Kidney tubule cell (primary cell): ENCODE measurements around the gene BRD1.
"Not testable (repeated sequence)": the region's sequence is repeated elsewhere in the genome, so short reads cannot be mapped to it uniquely, and the experiment has no call there.

Experiments used
- DNase-seq: peaks from one replicate; pipeline ENCODE4 v3.0.0-alpha.2; 2018; ENCODE audit warnings: low spot score

BRD1 gene

DNA sequence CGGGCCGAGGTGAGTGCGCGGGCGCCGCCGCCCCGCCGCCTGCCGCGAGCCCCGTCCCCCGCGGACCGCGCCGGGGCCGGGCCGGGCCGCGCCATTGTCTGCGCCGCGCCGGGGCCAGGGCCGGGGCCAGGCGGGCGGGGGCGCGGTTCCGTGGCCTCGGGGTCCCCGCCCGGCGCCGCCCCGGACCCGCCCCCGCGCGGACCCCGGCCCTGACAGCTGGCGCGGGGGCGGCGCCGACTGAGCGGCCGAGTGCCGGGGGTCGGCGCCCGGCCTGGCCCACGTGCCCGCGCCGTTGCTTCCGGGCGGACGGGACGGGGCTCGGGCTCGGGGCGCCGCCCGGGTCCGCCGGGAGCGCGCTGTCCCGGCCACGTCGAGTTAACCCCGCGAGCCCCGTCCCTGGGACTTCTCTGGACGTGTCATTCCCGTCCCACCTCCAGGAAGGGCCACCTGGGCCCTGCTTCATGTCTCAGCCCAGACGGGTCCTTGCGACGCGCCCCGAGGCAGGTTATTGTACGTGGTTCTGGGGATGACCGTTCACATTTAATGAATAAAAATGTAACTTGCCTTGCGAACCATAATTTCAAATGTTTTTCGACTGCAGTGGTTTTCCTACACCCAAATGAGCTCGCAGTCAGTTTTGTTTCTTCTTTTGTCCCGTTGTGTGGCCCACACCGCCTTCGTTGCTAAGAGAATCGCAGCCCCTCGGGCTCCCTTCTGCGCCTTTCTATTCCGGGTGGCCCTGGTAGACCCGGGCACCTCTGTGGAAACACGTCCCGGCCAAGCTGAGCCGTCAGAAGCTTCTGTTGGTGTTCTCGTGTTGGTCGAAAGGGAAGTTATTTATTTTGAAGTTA is 26.5 kb upstream of the BRD1 start:
- DNase-seq: peak; percentile 46

DNA sequence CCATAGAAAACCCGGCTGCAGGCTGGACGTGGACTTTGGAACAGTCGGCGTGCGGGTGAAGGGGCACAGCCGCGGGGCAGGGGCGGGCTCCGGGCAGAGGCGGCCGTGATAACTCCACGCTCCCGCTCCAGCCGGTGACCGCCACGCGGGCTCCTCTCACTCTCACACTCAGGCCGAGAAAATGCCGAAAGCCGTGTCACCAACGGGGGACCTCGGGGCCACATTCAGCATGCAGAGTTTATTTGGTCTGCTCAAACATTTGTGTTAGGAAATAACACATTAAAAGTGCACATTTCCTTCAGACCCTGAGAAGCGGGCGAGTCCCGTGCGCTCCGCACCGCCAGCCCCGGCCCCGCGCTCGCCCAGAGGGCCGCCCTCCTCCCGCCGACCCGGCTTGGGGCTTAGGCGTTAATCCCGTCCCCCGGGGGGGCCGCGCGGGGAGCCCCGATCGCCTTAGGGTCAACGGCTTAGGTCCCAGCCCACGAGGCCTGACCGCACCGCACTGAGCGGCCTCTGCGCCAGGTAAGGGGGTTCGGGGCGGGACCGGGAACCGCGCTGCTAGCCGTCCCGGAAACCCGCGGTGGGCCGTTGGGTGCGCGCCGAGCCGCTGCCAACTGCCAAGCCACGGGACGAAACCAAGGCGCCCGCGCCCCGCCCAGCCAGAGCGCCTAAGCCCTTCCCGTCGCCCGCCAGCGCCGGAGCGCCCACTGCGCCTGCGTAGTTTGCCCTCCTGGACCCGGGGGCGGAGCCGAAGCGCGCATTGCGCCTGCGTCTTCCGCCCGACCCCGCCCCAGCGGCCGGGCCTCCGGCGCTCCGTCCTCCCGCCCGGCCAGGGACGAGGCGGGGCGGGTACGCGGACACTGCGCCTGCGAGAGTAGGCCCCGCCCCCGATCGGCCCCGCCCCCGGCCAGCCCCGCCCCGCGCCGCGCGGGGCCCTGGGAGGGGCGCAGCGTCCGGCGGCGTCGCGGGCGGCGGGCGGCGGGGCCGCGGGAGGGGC is 25.5 kb upstream of the BRD1 start, which contains the start of gene ZBED4:
Gene ZBED4, plus strand, starts transcription at position 947 of the 997 bp plus-strand sequence. CDS start 29,819 bp downstream, outside the sequence.
- peak; percentile 97 for DNase-seq

DNA sequence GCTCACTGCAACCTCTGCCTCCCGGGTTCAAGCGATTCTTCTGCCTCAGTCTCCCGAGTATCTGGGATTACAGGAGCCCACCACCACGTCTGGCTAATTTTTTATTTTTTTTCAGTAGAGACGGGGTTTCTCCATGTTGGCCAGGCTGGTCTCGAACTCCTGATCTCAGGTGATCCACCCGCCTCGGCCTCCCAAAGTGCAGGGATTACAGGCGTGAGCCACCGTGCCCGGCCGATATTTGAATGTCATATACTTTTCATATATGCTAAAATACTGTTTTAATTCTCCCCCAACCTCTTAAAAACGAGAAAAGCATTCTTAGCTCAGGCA is 24.9 kb upstream of the BRD1 start:
- not testable (repeated sequence) for DNase-seq

DNA sequence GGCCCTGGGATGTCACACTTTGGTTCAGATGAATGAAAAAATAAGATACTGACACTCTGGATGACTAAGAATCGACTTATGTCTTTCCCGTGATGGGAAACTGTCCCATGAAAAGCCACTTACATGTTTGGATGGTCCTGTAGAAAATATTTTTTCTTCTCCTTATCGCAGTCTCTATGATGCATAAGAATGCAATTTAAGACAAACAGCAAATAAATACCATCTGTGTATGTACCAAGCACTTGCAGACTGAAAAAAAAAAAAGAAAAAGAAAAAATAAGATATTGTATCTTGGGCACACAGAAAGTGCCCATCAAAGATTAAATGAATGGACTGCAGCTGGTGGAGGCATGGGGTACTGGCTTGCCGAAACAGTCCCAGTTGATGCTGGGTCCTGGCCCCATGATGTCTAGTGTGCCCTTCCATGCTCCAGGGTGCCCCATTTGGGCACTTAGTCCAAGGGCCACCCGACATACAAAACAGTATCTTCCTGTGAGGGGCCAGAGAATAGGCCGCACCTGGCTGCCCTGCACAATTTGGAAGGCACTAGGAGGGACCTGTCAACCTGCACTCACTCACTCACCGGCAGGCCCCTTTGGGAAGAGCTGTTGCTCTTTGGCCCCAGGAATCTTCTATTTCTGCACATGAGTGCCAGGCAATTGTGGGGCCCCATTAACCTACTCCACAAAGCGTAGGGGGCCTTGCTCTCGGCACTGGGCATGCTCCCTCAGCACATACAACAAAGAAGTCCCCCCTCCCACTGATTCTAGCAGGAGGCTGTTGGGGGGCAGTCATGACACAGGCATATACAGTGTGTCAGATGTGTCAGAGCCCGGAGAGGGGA is 23.5 kb upstream of the BRD1 start:
- no peak for DNase-seq

DNA sequence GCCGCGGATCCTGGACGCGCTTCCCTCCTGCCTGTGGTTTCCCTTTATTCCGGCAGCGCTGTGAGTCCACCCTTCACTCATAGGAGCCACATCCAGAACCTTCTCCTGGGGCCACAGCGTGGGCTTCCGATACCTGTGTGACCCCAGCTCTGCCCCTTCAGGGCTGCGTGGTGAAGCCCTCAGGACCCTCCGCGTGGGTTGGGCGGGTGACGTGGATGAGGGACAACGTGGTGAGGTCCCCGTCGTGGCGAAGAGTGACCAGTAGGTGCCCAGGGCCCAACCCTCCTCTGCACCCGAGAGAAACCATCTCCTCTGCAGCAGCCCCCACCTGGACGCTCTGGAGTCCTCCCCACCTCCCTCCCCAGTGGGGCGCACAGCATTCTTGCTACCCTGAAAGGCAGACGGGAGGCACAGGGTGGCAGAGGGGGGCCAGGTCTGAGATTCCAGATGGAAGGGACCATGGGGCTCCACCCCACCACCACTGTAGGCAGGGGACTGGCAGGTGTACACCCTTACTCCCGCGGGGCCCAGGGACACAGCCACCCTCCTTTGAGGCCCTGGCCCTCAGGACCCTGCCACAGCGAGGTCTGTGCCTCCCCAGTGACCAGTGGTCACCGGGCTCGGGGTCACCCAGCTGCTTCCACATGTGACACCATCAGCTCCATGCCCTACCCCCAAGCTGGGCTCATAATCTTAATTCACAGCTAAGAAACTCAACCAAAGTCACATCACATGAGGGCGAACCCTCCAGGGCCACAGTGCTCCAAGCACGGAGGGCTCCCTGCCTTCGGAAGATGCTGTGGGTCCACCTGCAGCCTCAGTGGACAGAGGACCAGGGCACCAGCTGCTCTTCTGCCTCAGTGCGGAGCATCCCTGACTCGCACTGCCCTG is 22.6 kb upstream of the BRD1 start:
- no peak for DNase-seq

DNA sequence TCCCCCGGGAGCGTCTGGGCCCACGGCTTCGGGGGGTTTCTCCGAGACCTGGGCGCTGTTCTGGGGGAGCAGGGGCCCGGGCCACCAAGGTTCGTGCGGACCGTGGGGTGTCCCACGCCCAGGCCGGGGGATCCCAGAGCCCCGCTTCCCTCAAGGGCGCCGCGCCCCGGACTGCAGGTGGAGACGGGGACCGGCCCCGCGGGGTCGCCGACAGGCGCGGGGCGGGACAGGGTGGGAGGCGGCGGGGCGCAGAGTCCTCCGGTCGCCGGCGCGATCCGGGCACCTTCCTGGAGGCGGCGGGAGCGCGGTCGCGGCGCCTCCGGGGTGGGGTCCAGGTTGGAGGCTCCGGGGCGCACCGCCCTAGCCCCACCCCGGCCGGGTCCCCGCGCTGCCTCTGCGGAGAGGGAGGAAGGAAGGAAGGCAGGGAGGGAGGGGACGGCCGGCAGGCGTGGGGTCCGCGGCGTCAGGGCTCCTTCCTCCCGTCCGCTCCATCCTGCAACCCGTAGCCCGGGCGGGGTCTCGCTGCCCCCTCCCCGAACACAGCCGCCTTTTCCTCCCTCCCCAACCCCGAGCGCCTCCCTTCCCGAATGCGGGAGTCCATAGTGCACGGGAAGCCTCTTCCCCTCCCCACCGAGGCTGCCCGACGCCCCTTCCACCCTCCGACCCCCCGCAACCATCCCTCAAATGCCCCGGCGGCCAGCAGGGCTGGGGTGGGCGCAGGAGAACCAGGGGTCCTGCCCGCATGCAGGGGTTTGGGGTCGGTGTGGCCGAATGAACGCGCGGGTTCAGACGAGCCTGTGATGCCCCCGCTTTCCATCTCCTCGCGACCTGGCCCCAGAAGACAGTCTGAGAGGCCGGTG is 21.7 kb upstream of the BRD1 start:
- DNase-seq: no peak

DNA sequence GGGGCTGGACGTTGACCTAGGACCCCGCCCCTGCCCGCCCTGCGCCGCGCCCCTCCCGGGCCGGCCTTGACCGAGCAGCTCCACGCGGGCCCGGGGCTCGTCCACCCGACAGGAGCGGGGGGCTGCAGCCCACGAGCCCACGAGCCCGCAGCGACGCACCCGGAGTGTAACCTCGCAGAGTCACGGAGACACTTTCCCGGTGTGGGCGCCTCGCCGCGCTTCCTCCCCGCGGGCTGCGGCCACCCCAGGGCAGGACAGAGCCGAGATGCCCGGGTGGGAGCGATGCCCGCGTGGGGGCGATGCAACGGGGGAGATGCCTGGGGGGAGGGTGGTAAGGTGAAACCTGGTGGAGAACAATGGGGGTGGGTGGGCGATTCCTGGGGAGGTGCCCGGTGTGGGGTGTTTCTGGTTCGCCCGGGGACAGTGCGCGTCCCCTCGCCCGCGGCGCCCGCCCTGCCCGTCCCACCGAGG is 21.1 kb upstream of the BRD1 start:
- no peak for DNase-seq

DNA sequence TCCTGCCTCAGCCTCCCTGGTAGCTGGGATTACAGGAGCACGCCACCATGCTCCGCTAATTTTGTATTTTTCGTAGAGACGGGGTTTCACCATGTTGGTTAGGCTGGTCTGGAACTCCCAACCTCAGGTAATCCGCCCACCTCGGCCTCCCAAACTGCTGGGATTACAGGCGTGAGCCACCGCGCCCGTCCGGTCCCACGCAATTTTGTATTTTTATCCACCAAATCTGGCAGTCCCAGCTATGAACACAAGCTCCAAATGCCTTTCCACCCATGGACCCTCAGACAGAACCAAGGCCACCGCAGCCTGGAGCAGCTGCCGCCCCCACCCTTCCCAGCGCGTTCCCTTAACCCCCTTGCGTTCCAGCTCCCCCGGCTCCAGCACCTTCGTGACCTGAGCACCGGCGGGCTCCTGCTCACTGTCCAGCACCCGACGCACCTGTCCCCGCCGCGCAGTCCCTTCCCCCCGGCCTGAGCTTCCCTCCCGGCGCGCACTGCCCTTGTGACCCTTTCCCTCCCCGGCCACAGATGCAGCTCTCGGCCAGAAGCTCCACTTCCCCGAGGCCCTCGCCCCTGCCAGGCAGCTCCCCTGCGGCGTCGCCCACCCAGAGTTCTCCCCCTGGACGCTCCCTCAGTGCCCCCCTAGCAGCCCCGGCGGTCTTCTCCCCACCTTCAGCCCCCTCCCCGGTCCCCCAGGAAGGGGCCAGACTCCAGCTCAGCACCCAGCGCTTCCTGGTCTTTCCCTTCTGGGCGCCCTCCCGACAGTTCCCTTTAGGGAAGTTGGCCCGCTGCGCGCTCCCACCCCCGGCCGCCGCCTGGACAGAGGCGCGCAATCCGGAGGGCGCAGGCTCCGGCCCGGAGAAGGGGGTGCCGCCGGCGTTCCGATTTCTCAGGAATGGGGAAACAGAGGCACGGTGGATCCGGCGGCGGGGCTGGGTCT is 20.3 kb upstream of the BRD1 start:
- no peak for DNase-seq

DNA sequence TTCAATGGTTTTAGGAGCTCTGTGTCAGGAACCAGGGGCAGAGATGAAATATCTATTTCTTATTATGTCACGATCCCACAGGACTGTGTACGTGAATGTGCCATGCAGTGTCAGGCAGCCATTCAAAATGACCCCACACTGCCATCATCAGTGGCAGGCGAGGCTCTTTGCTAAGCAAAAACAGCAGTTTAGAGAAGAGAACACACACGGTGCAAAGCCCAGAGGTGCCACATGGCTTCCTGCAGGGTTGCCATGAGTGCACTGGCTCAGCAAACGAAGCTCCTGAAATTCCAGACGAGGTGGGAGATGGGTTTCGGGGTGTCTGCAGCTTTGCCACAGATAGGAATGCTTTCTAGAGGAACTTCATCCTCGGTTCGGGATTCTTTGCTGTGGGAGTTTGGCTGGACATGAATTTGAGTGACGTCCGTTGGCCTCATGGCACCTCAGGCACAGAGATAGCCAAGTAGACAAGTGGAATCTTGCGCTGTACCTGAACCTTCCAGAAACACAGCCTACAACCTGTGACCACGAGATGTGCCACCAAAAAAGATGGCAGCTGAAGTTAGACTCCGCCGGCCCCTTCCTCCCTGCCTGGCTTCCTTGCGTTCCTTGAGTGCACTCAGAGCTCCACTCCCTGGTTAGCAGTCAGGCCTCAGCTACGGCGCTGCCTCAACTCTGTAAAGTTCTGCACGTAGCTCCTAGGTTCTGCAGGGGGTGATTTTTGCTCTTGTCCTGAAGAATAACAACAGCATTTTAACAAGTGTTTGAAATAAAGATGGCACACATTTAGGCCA is 18.2 kb upstream of the BRD1 start:
- DNase-seq: no peak

DNA sequence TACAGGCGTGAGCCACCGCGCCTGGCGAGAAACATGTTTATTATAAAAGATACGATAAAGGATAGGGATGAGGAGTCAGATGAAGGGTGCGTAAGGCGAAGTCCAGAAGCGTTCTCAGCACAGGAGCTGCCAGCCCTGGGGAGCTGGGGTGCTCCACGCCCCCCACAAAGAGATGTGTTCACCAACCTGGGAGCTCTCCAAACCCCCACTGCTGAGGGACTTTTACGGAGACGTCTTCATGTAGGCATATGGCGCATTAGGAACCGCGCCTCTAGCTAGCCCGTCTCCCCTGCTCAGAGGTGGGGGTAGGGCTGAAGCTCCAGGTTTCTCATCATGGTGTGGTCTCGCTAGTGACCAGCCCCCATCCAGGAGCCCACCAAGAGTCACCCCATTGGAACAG is 17.6 kb upstream of the BRD1 start:
- DNase-seq: no peak

DNA sequence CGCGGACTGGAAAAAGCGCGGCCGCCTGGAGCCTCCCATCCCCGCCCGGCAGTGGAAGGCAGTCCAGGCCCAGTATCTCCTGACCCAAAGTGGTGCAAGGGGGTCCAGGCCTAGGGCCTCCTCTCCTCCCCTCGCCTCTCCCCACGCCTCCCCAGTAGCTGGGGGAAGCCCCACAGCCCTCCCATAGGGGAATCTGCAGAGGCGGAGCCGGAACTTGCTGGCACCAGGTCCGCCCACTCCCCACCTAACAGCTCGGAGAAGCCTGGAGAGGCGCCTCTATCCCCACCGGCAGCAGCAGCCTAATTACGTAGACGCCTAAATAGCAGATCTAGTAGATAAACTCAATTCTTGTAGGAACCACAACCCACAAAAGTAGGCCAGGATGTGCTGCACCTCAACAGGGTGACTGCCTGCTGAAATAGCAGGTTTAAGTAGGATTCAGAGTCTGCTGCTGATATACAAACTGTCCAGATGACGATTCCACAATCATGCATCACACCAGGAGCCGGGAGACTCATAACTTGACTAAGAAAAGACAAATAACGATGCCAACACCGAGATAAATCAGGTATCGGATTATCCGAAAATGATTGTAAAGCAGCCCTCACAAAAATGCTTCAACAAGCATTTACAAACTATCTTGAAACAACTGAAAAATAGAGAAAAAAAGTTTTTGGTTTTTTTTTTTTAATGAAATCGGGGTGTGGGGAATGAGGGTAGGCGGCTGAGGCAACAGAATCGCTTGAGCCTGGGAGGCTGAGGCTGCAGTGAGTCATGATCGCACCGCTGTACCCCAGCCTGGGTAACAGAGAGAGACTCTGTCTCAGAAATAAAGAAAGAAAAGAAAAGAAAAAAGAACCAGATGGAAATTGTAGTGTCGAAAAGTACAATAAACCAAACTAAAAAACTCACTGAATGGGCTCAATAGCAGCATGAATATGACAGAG is 11.4 kb upstream of the BRD1 start:
- DNase-seq: no peak

DNA sequence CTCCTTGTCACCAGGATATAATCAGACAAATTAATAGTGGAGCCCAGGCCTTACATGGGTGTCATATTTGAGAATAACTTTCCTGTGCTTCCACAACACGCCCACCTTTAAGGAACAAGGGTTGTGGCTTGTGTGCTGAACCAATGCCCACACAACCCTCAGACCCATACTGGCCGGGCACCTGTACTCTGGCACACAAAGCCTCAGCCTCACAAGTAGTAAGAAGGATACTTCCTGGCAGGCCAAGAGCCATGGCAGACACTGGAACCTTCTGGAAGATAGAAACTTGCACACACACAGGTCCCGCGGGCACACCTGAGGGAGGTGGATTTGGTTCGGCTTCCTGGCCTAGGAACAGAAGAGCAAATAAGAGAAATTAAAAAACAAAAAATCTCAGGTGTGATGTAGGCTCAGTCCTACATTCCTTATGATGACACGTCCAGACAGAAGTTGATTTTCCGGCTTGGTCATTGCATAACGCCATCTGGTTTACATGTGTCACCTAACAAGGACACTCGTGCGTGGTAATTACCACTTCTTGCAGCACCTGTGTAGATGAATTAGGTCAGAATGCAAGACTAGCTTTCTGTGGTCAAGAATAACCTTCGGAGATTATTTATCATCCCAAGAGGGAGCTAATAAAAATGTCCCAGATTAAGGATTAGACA is 5.8 kb upstream of the BRD1 start:
- DNase-seq: peak; percentile 84

DNA sequence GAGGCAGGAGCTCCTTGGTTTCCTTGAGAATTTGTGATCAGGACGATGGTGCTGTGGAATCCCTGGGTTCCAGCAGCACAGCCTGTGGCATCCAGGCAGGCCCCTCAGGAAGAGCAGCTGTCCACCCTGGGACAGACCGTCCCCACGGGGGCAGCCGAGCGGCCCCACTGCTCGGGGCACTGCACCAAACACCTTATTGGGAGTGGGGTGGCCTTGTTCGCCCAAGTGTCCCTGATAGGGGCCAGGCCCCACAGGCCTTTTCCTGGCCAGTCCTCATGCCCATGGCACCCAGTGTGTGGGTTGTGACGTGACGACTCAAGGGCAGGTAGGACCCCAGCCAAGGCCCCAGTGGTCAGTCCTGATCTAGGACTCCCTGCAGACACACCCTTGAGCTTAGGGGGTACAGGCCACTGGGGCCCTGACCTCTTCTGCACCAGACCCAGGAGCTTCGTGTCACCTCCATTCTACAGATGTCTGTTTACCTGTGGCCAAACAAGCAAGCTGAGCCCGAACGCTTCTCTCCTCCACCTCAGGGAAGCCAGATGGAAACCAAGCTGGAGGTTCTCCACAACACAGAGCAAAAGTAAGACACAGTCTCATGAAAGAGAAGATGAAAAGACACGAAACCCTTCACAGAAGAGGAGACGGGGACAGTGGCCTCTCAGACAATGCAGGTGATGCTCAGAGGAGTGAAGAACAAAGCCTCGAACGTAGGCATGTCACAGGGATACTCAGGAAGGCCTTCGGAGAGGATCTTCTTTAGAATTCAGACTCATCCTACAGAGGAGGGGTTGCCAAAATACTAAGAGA is 1.6 kb upstream of the BRD1 start:
- no peak for DNase-seq

DNA sequence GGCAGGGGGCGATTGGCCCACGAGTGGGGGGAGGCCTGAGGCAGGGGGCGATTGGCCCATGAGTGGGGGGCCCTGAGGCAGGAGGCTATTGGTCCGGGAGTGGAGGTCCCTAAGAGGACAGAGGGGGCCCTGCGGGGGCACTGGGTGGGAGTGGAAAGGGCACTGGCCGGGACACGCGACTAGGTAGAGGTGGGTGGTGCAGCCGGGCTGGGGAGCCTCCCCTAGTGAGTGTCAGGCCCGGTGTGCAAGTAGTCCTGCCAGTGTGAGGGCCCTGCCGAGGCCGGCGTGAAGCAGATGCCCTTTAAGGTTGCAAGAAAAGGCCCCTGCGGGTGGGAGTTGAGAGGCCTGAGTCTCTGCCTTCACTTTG is 909 bp upstream of the BRD1 start:
- no peak for DNase-seq

DNA sequence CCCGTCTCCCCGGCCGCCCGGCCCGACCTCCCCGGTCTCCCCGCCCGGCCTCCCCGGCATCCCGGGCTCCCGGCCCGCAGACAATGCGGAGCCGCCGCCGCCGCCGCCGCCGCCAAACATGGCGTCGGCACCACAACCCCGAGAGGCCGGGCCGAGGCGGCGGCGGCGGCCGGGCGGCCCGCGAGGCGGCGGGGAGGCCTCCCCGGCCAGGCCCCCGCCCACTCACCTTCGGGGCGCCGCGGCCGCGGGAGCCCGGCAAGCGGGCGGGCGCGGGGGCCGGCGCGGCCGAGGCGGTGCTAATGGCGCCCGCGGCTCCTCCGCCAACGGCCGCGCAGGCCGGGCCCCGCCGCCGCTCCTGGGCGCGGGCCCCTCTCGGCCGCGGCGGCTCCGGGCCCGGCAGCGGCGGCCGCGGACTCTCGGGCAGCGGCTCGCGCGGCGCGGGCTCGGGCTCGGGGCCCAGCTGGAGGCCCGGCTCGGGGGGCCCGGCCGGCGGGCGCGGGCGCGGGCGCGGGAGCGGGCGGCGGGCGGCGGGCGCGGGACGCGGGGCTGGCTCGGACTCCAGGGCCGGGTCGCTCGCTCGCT is 311 bp downstream of the BRD1 start:
- DNase-seq: no peak
